GM18868 (cell line): ENCODE measurements around the gene BTN3A1.
"Not testable (repeated sequence)": the region's sequence is repeated elsewhere in the genome, so short reads cannot be mapped to it uniquely, and the experiment has no call there.

Source experiments
- ATAC-seq: cut with Tn5 transposase; IDR thresholded peaks from one replicate; pipeline ENCODE4 v1.9.1; 2021; ENCODE audit warnings: mild to moderate bottlenecking, moderate library complexity; ENCODE audit not compliant: unreplicated experiment

The BTN3A1 gene

DNA sequence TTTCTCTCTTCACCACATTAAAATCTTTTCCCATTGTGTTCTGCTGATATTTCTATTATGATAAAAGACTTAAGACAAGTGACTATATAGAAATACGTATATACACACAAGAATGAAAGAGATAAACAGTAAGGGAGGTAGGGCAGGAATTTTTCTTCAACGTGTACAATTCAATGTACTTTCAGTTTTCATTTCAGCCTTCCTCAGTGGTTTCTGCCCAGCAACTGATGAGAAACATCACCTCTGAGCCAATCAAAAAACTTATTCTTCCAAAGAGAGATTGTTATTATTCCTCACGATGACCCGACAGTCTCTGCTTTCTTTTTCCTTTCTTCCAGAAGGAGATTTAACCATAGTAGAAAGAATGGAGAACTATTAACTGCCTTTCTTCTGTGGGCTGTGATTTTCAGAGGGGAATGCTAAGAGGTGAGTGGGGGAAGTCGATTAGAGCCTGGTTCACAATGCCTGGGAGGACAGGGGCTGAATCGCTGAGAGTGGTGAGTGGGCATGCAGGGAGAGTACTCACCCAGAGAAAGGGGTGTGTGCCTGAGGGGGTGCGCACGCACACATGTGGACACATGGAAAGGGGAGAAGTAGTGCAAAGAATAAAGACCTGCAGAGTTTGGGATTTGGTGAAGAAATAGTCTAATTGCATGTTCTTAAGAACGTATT lies at the start of gene BTN3A1:
TSS of gene BTN3A1 (plus strand) at position 289 of the 672 bp plus-strand sequence. CDS start 3,289 bp downstream, outside the sequence.
- peak; percentile 88 for ATAC-seq

DNA sequence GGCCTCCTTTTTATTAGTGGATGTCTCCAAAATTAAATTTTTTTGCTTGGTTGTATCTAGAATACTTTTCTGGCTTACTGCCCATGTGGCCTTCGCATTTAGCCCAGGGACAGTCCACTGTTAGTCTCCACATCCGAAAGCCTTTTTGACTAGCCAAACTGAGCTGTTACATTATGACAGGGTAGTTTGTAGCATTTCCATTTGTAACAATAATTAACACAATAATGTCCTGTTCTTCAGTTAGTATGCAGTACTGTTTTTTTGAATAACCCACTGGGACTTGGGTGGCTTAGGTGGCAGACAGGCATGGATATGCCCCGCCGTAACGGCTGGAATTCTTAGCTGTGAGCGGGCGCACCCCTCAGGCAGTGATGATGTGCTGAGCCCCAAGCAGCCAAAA lies 49.8 kb upstream of the BTN3A1 start:
- ATAC-seq: no peak

DNA sequence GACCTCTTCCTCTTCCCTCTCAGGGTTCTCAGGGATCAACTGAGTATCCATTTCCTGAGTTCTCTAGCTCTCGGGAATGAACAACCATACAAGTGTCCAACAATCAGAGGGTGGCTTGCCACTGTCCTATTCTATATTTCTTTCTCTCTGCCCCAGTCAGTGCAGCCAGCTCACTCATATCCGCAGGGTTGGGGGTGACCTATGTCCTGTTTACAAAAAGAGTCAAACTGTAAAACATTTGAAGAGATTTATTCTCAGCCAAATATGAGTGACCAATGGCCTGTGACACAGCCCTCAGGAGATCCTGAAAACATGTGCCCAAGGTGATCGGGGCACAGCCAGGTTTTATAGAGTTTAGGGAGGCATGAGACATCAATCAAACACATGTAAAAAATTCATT lies 47.9 kb upstream of the BTN3A1 start:
- no peak for ATAC-seq

DNA sequence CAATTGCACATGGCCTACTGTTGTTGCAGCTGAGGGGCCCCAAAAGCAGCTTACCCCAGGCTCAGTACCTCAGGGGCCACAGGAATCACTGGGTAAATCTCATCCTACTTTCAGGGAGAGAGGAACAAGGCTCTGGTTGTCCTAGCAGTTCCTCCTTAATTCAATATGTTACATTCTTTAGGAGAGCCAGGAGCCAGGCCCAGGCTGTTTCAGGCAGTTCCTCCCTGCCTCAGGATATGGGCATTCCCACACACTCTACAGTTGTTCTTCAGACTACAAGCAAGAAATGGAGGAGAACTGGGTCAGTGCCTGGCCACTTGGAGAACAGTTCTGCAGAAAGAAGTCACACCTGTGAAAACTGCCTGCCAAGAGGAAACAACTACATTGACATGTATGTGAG lies 46.7 kb upstream of the BTN3A1 start:
- ATAC-seq: no peak

DNA sequence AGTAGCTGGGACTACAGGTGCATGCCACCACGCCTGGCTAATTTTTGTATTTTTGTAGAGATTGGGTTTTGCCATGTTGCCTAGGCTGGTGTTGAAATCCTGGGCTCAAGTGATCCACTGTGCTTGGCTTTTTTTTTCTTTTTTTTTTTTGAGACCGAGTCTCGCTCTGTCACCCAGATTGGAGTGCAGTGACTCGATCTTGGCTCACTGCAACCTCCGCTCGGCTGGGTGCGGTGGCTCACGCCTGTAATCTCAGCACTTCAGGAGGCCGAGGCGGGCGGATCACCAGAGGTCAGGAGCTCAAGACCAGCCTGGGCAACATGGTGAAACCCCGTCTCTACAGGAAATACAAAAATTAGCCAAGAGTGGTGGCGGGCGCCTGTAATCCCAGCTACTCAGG lies 44.5 kb upstream of the BTN3A1 start:
- ATAC-seq: not testable (repeated sequence)

DNA sequence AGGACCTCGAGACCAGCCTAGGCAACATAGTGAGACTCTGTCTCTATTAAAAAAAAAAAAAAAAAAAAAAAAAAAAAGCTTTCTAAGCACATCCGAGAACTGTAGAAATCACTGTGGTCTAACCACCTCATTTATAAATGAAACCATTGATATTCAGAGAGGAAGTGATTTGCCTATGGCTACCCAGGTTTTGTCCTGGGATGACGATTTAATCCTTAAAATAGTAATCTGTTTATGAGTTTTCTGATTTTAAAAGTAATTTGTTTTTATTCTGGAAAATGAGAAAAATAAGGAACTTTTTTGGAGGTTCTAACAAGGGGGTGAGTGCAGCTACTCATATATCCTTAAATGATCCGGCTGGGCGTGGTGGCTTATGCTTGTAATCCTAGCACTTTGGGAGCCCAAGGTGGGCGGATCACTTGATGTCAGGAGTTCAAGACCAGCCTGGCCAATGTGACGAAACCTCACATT lies 43.5 kb upstream of the BTN3A1 start:
- ATAC-seq: peak; percentile 73

DNA sequence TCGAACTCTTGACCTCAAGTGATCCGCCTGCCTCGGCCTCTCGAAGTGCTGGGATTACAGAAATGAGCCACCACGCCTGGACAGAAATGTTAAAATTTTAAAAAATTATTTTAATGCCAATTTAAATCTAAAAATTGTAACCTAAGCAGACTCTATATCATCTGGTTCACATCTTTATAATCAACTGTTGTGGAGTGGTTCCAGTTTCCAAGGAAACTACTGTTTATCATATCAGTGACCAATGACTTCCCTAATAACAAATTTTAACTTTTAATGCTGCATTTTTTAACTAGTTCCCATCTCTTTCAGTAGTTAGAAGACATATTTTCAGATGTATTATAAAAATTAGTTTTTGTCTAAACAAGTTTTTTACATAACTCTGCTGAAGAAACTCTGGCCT lies 42.3 kb upstream of the BTN3A1 start:
- no peak for ATAC-seq

DNA sequence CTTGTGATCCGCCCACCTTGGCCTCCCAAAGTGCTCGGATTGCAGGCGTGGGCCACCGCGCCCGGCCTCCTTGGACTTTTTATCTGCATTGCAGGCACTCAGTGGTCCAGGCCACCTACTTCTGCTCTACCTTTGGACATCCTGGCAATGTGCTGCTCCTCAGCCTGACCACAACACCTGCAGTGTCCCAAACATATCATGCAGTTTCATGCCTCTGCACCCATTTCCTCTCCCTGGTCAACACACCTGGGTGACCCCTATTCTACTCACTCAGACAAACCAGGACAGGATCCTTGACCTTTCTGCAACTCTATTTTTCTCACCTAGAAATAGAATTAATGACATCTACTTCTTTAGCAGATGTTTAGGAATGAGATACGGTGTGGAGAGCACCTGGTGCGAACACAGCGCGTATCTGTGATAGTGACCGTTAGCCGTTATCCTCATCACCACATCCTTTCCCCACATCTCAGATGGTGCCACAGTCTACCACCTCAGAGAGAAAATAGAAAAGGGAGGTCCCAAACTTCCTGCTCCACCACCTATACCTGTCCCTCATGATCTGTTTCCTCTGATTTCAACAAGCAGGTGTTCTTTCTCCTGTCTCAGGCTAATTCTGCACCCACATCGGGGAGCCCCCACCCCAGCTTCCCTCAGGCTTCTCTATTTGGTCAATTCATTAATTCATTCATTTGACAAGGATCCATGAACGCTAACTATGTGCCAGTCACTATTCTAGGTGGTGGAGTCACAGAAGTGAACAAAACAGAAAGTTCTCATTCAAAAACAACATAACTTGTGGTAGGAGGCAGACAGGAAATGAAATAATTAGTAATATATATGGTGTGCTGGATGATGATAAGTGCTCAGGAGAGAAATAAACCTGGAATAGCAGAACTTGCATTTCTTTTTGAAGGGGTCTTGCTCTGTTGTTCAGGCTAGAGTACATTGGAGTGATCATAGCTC lies 41.3 kb upstream of the BTN3A1 start:
- ATAC-seq: no peak

DNA sequence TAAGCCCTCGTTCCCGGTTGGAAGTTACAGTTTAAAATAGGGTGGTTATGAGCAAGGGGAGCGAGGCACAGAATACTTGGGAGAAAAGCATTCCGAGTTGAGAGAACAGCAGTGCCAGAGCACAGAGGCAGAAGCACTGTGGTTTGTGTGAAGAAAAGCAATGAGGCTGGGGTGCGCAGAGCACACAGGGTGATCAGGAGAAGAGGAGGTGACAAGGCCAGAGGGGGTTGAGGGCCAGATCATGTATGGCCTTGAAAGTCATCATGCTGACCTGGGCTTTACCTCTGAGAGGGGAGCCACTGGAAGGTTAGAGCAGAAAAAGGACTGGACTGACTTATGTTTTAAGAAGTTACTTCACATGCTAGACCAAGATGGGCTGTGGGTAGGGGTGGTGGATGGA lies 40.5 kb upstream of the BTN3A1 start:
- ATAC-seq: no peak

DNA sequence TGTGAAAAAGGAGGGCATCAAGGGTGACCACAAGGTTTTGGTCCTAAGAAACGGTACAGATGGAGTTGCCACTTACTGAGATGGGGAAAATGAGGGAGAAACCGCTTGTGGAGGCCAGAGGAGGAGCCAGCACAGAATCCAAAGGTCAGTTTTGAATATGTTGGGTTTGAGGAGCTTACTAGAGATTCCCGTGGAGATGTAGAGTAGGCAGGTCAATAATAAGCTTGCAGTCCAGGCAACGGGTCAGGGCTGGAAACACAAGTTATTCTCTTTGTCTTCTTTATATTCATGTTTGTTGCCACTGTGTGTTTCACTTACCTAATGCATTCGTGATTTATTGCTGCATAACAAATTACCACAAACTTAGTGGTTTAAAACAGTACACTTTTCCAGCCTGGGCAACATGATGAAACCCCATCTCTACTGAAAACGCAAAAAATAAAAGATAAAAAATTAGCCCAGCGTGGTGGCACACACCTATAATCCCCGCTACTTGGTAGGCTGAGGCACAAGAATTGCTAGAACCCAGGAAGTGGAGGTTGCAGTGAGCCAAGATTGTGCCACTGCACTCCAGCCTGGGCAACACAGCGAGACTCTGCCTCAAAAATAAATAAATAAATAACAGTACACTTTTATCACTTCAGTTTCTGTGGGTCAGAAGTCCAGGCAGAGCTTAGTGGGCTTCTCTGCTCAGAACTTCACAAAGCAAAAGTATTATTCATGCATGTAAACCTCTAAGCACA lies 39.8 kb upstream of the BTN3A1 start:
- no peak for ATAC-seq

DNA sequence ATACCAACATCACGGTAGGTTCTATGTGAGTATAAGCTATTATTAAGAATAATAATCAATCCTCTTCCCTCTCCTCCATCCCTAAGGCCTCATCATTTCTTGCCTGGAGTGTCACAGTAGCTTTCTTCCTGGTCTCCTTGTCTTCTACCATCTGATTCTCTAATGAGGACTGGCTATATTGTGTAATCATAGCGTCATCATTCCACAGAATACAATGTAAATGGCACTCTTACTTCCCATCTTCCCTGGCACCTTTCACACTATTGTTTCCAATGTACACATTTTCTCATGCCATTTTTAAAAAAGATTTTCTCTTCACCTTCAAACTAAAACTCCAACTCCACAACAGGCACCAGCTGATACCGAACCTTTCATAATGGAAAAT lies 39.2 kb upstream of the BTN3A1 start:
- ATAC-seq: no peak

DNA sequence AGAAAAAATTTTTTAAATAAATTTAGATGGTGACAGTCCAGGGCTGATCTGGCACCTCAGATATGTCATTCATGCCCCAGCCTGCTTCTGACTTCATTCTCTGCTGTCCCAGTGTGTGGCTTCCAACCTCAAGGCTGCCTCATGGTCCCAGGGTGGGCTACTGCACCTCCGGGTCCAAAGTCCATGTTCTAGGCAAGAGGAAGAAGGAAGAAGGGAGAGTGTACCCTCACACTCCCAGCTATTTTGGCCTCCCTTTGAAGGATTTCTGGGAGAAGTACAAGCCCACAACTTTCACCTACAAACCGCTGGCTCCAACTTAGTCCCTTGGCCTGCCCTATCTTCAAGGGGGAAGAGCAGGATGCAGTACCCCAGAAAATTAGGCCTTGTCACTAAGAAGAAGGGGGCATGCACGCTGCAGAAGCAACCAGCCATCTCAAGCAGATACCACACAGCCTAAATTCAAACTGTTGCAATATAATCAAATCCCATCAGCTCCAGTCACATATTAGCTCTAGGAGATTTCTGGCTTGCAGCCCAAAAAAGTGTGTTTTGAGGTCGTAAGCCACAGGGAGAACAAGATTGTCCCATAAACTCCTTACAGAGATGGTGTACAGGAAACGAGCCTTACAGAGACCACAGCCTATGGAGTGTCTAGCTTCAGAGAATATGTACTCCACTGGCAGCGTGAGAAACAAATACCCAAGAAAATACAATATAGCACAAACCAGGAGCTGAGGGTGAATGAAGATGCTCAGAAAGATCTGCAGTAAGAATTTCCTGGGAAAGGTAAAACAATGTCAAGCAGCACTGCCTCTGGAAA lies 38.0 kb upstream of the BTN3A1 start:
- ATAC-seq: no peak

DNA sequence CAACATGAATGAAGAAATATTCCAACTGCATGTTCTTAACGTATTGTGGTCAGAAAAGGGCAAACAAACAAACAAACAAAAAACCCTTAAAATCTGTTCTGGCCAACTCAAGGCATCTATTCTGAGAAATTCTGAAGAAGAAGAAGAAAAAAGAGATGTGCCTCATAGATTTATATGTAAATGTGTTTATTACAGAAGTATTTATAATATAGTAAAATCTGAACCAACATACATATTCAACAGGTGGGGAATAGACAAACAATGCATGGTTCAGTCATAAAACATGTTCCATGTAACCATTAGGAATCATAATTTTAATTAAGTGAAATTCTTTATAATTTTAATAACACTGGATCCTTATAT lies 36.5 kb upstream of the BTN3A1 start:
- ATAC-seq: no peak

DNA sequence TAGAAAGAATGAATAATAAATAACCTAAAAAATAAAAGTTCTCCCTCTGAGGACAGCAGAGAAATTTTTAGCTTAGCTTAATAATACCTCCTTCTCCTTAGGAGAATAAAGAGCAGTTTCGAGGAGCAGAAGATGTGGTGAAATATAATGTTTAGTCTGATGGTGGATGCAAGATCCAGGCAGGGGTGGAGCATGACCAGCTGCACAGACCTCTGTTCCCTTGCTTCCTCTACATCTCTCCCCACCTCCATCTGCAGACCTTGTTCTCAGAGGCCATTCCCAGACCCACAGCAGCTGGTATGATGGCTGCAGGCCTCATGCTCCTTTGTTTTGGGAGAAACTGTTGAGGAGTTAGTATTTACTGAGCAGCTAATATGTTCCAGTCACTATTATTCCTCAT lies 35.6 kb upstream of the BTN3A1 start:
- ATAC-seq: no peak

DNA sequence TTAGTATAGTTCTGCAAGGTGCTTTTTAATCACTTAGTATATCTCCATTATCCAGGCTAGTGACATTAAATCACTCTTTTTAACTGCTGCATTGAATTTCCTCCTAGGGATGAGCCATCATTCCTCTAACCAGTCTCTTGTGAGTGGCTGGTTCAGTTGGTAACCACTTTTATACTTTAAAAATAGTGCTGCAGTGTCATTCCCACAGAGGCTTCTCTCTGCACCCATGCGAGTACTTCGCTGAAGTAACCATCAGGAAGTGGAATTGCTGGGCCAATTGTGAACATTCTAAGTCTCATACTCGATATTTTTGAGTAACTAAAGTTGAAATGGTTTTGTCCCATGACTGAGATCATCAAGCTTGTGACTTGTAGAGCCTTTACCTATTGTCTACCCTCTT lies 35.0 kb upstream of the BTN3A1 start:
- ATAC-seq: no peak

DNA sequence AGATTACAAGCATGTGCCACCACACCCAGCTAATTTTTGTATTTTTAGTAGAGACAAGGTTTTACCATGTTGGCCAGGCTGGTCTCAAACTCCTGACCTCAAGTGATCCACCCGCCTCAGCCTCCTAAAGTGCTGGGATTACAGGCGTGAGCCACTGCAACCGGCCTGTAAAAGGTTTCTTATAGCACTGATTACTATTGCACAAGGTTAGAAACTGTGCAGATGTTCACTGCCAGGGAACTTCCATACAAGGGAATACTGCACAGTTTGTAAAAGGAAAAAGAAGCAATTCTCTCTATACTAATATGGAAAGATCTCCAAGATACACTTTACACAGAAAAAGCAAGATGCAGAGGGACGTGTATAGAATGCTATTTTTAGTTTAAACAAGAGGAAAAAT lies 30.3 kb upstream of the BTN3A1 start:
- not testable (repeated sequence) for ATAC-seq

DNA sequence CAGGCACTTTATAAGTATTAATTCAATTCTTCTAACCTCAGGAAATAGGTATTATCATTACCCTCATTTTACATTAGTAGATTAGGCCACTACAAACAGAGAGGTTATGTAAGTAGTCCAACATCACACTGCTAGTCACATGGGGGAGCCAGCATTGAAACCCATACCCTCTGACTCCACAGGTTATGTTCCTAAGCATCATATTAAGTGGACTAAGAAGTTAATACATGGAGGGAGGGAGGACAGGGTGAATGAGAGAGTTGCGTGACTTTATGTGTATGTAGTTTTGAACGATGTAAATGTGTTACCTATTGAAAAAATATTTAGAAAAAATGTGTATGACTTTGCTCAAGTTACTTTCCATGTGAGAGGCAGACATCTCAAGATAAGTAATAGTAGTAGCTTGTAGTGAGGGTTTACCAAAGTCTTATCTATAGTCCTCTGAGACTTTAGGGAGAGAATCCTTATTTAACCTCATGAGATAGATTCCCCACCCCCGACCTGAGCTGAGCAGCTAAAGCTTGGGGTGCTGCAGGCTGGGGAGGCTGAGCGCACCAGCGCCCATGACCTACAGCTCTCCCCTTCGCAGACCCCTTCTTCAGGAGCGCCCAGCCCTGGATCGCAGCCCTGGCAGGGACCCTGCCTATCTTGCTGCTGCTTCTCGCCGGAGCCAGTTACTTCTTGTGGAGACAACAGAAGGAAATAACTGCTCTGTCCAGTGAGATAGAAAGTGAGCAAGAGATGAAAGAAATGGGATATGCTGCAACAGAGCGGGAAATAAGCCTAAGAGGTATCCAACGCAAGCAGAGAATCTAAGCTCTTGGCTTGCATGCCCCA lies 29.5 kb upstream of the BTN3A1 start:
- ATAC-seq: no peak

DNA sequence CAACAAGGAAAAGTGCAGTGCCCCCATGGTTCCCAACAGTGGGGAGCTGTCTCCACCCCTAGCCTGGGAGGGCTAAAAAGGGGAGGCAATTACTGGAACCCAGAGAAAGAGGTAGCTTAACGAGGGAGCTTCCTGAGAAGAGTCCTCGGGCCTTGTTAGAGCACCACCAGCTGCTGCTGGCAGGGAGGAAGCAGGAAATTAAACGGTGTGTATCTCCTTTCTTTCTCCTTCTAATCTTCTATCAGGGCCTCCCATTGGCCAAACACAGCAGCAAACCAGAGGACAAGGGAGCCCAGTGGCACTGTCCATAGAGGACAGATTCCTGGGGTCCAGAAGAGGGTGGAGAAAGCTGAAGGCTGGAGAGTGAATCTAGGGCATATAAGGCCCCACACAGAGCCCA lies 26.8 kb upstream of the BTN3A1 start:
- no peak for ATAC-seq

DNA sequence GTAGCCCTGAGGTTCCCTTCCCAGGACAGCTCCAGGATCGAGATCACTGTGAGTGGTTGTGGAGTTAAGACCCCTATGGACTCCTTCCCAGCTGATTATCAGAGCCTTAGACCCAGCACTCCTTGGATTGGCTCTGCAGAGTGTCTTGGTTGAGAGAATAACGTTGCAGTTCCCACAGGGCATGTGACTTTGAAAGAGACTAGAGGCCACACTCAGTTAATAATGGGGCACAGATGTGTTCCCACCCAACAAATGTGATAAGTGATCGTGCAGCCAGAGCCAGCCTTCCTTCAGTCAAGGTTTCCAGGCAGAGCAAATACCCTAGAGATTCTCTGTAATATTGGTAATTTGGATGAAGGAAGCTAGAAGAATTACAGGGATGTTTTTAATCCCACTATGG lies 24.4 kb upstream of the BTN3A1 start:
- ATAC-seq: no peak

DNA sequence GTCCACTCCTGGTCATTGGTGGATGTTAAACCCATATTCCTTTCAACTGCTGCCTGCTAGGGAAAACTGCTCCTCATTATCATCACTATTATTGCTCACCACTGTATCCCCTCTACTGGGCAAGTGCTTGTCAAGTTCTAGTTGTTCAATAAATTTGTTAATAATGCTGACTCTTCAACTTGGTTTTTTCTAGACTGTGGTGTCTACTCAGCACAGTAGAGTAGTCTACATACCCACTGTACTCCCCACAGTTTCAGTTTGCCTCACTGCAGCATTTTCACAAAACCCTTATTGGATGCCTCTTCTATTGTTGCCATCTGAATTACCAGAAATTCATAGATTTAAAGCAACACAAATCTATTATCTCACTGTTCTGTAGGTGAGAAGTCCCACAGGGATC lies 23.9 kb upstream of the BTN3A1 start:
- ATAC-seq: not testable (repeated sequence)
